GM12873 (cell line): ENCODE data around the gene P2RX1.

Source experiments
- CTCF ChIP-seq: IDR thresholded peaks from 2 replicates; pipeline ENCODE4 v1.5.1; 2012; ENCODE audit warnings: low read depth, mild to moderate bottlenecking, moderate library complexity, low read length, control low read depth; ENCODE audit not compliant: insufficient read depth; ENCODE audit errors: missing control alignments

P2RX1 gene

GRCh38 chr17:3887804-3888203, 28.5 kb downstream of the P2RX1 start:
- no peak for TF ChIP-seq CTCF

DNA sequence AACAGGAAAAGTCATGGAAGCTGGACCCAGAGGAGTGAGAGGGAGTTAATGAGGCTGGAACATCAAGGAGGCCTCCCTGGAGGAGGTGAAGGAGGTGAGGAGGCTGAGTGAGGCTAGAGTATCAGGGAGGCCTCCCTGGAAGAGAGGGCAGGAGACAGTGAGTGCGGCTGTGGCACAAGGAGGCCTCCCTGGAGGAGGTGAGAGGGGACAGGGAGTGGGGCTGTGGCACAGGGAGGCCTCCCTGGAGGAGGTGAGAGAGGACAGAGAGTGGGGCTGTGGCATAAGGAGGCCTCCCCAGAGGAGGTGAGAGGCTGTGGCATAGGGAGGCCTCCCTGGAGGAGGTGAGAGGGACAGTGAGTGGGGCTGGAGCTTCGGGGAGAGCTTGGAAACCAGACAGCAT, 28.9 kb downstream of the P2RX1 start:
- no peak for TF ChIP-seq CTCF

- TF ChIP-seq CTCF = no peak
Measured at GRCh38 chr17:3886776-3887175, 29.5 kb downstream of the P2RX1 start.

DNA sequence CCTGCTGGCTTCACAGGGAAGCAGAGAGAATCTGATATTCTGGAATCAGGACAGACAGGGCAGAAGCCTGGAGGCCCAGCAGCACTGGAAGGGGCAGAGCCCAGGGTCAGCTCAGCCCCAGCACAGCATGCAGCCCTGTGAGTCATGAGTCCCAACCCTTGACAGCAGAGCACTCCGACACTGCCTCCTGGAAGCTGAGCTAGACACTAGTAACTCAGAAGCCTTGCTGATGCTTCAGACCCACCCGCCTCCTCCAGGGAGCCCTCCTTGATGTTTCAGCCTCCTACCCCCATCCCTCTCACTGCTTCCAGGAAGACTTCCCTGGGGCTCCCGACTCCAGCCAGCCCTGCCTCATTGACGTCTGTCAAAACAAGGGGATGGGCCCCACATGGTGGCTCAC, 30.3 kb downstream of the P2RX1 start:
- TF ChIP-seq CTCF = no peak

DNA sequence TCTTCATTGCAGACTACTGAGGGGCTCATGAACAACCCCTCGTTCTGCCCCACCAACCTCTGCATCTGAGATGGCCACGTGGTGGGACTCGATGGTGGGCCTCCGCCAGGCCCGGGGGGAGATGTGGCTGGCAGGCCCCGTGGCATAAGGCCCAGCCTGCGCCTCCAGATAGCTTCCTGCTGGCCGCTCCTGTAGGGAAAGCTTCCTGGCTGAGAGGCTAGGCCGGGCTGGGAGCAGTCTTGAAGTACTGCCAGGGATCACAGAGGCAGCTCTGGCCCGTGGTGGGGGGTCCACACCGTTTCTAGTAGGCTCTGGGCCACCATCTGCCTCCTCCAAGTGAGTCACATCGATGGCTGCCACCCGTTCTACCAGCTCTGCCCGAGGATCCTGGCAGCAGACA, 31.0 kb downstream of the P2RX1 start:
- TF ChIP-seq CTCF = no peak

GRCh38 chr17:3884188-3884587, 32.1 kb downstream of the P2RX1 start:
- TF ChIP-seq CTCF = no peak

- no peak for TF ChIP-seq CTCF
Measured at GRCh38 chr17:3882276-3882675, 34.0 kb downstream of the P2RX1 start.
